ENCODE data around the gene R3HCC1L.
A peak's percentile ranks its signal among the peaks of the same experiment; 100 is the strongest.

The R3HCC1L gene

DNA sequence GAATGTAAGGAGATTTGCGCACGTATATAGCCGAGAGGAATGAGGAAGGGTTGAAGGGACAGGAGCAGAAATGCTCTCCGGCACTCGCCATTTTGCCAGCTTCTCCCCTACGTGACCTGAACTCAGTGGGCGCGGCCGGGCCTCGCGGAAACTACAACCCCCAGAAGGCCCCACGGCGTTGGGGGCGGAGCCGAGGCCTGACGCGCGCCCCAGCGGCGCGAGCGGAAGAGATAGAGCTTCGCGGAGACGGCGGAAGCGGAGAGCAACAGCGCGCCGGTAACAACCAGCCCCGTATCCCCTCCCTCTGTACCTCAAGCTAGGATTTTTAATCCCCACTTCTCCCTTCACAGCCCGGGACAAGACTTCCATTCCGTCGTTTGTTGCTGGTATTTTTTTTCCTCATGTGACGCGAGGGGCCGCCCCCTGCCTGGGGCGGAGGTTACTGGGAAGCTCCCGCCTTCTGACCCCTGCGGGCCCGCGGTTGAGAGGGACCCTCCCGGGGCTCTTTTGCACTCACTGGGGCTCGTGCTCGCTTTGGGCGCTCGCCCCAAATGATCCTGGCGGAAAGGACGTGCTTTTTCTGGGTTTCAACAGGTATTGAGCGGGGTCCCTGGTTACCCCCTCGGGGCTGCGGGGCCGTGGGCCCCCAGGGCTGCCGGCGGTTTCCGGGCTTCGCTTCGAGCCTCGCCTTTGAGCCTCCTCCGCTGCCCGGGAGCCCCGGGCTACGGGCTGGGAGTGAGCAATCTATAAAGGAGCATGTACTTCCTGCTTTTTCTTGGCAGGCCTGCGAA, at the start of gene R3HCC1L:
Gene R3HCC1L, plus strand, starts transcription at position 227 of the 791 bp plus-strand sequence. CDS start 73,458 bp downstream, outside the sequence.
- peak; percentile 54 for DNase-seq (ENCODE audit: low spot score)

GRCh38 chr10:98085238-98085637, 49.2 kb upstream of the R3HCC1L start:
- DNase-seq (ENCODE audit: low spot score), result no peak

GRCh38 chr10:98086837-98087708, 47.4 kb upstream of the R3HCC1L start:
- DNase-seq (ENCODE audit: low spot score), result no peak

- DNase-seq (ENCODE audit: low spot score), result no peak
Observed at GRCh38 chr10:98088186-98088971, 46.1 kb upstream of the R3HCC1L start.

GRCh38 chr10:98090822-98091221, 43.6 kb upstream of the R3HCC1L start:
- no peak for DNase-seq (ENCODE audit: low spot score)

GRCh38 chr10:98096316-98096715, 38.1 kb upstream of the R3HCC1L start:
- DNase-seq (ENCODE audit: low spot score), result no peak

DNA sequence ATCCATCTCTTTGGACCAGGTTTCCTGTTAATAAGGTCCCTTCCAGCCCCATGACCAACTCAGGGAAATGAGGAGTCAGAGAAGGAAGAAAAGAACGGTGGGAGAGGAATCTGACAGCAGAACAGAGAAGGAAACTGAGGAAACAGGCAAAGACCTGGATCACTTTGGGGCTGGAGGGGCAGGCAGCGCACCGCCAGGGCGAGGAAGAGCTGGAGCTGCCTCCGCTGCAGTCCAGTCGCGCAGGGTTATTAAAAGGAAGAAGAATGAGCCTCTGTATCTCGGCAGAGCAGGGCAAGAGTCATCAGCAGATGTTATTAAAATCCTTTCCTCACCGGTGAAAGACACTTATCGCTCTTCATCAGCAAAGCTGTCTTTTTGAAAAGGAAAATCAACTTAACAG, 37.7 kb upstream of the R3HCC1L start:
- DNase-seq (ENCODE audit: low spot score), result no peak

DNA sequence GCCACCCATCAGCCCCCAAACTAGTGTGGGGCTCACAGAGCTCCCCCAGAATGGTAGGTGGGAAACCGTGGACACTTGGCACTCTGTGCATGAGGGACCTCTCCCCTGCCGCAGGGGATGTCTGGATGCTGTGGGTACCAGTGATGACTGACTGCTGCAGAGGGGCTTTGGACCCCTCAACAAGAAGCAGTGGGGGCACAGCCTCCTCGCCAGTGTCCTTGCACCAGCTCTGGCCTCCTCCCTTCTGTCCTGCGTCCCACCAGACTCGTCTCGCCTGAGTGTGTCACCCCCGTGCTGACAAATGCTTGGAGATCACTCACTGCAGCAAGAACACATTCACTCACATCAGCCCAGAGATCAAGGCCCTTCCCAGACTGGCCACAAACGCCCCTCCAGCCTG, 37.3 kb upstream of the R3HCC1L start:
- DNase-seq (ENCODE audit: low spot score), result no peak

DNA sequence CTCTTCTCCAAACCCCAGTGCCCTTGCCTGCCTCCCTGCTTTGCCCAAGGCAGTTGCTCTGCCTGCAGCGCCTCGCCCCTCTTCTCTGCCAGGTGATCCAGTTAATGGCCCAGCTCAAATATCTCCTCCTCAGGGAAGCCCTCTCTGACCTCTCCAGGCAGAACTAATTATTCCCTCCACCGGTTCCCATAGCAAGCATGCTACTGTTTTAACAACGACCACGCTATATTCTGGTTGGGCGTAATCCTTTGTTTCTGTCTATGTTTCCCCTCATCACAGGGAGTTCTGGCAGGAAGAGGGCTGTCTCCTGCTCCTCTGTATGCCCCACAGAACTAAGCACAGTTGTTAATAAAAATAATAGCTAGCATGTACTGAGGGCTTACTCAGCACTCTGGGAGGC, 36.8 kb upstream of the R3HCC1L start:
- DNase-seq (ENCODE audit: low spot score), result no peak

- DNase-seq (ENCODE audit: low spot score), result no peak
Observed at GRCh38 chr10:98098247-98098646, 36.2 kb upstream of the R3HCC1L start.

DNA sequence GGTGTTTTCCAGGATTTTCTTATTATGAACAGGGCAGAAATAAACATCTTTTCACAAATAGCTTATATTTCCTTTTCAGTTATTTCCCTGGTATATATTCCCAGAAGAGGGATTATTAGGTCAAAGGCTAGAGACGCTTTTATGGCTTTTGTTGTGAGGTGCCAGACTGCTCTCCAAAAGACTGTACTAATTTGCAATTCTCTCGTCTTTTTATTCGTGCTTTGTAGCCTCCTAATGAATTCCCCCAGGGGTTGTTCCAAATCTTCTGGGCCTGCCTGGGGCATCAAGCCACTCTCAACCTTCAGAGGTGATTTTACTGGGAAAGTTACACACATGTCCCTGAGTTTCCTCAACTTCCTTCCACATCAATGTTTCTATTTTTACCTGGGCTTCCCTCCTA, 34.0 kb upstream of the R3HCC1L start:
- no peak for DNase-seq (ENCODE audit: low spot score)

DNA sequence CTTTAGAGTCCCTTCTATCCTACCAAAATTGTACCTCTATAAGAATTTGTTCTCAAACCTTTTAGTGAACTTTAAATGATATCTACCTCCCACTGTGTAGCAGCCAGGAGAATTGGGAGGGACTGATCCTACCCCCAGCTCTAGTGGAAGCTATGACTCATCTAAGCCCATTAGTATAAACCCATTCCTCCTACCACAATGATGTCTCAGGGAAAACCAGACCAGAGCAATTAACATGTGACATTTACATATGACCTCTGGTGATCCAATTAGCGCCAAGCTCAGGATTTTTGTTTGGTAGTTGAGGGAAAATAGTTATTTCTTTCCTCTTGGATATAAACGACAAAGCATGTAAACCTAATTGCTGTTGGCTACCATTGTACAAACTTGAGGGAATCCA, 33.1 kb upstream of the R3HCC1L start:
- no peak for DNase-seq (ENCODE audit: low spot score)

DNA sequence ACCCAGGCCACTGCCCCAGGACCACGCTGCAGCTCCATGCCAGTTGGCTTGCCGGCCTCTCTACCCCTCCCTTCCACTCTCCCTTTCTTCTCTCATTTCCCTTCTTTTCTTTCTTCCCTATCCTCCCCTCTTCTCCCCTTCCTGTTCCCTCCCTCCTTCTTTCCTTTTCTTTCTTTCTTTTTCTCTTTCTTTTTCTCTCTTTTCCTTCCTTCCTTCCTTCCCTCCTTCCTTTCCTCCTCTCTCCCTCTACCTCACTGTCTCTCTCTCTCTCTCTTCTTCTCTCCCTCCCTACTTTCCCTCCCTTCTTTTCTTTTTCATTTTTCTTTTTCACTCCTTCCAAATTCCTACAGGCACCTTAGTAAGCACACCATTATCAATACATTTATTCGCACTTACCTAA, 30.3 kb upstream of the R3HCC1L start:
- no peak for DNase-seq (ENCODE audit: low spot score)

DNA sequence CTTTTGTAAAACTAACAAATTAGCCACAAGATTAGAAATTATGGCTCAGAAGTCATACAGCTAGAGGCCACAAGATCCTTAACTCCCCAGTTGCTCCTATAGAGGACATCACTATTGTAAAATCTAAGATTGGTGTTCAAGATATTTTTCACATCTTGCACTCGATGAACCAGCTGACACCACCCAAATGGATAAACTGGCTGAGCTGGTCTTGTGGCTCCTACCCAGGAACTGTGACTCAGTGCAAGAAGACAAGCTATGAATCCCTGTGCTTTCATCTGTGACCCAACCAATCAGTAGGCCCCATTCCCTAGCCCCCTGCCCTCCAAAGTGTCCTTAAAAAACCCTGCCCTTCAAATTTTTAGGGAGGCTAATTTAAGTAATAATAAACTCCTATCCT, 27.9 kb upstream of the R3HCC1L start:
- DNase-seq (ENCODE audit: low spot score), result no peak

DNA sequence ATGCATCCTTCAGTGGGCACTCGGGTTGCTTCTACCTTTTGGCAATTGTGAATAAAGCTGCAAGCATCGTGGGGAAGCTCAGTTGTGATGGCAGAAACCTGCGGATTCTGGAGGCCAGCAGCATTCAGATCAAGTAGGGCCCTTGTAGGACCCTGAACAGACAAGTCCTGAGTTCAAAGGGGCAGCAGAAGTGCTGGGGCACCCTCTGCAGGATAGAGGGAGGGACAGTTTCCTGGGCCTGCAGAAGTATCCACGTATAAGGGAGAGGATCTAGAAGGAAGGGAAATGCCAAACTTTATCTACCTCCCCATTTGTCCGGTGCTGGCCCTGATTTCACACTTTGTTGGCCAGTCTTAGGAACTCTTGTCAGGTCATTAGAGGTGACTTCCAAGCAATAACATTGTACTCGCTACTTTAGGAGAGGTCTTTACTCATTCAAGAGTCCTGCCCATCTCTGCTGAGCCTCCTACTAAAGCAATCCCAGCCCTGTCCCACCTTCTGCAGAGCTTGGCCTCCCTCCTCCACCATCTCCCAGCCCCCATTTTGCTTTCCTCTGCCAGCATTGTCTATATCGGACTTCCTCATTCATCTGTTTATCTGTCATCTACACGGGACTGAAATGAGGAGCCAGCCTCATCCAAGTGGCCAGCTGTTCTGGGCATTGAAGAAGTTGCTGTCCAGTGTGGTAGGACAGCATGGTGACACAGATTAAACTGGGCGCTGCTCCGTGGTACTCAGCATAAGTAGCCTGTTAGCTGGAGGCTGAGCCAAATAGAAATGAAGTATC, 26.6 kb upstream of the R3HCC1L start:
- no peak for DNase-seq (ENCODE audit: low spot score)

DNA sequence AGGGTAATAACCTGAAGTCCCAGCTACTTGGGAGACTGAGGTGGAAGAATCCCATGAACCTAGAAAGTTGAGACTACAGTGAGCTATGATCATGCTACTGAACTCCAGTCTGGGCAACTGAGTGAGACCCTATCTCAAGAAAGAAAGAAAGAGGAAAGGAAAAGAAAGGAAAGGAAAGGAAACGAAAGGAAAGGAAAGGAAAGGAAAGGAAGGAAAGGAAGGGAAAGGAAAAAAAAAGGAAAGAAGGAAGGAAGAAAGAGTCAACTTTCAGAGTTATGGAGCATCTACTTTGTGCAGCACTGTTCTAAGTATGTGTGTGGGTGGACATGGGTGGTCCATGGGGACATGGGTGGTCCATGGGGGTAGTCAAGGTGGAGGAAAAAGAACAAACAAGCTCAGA, 24.1 kb upstream of the R3HCC1L start:
- DNase-seq (ENCODE audit: low spot score), result no peak

DNA sequence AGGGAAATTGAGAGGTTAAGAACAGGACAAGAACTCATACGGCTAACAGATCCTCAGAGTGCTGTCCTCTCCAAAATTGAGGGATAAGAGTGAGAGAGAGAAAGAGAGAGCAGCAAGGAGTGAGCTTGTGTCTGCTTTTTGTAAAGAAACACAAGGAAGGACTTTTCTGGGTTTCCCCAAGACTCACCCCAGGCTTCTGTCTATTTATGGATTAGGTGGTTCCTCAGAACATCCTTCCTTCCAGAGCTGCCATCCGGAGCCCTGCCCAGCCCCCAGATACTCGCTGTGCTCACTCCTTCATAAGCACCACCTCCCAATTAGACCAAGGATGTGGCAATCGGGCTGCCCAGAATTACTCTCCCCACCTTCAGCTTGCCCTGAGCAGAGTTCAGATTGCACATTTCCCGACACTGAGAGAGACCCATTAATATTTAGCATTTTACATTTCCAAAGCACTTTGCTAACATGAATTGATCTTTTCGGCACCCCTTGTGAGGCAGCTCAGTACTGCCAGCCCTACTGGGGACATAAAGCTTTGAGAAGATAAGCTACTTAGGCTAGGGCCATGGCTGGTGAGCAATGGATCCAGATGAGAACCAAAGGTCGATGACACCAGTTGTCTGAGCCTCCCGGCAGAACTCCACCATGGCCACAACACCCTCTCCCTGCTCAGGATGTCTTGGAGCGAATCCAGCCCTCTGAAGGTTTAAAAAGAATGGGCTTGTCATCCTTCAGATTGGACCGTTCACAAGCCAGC, 19.2 kb upstream of the R3HCC1L start:
- DNase-seq (ENCODE audit: low spot score), result no peak

- no peak for DNase-seq (ENCODE audit: low spot score)
Observed at GRCh38 chr10:98119891-98120290, 14.6 kb upstream of the R3HCC1L start.

GRCh38 chr10:98125940-98126631, 8.4 kb upstream of the R3HCC1L start:
- no peak for DNase-seq (ENCODE audit: low spot score)

DNA sequence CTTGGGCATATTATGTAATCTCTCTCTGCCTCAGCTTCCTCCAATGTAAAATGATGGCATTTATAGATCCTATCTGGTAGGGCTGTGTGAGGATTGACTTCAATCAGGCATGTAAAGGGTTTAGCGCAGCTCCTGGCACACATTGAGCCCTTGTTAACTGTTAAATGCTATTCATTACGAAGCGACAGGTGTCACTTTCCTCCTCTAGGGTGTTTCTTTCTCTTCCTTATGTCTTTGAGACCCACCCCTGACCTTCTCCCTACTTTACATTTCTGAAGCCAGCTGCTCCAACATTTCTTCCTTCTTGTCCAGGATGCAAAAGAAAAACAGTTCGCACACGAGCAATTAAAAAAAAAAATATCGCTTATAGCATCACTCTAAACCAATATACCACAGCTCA, 5.7 kb upstream of the R3HCC1L start:
- no peak for DNase-seq (ENCODE audit: low spot score)
